Esophagus squamous epithelium (tissue), 5 donors: ENCODE data around the gene GRIK2. TPM values are rescaled to one million over a fixed set of nuclear protein-coding genes. Genes with fewer than 3 reads are reported as not detected.

ENCODE experiments used
- DNase-seq: peaks from one replicate; lab custom pipeline; 2025; lab: John Stamatoyannopoulos, UW
- H3K27ac ChIP-seq, 4 donors: fragments of 200-600 bp; sonication (generic); one replicate each; pipeline ENCODE4 v1.5.1; 2016 to 2019; ENCODE audit warnings: mild to moderate bottlenecking in 1 of 4
- H3K27me3 ChIP-seq, 4 donors: fragments of 200-600 bp; sonication (generic); 1 replicate in 3 of 4; 2 replicates in 1 of 4; pipeline versions ENCODE4 v1.5.1 to v1.6.0; 2017 to 2021; ENCODE audit warnings: antibody characterized with exemption in 1 of 4
- H3K36me3 ChIP-seq, 3 donors: fragments of 200-600 bp; sonication (generic); one replicate each; pipeline ENCODE4 v1.5.1; 2016 to 2019
- H3K4me1 ChIP-seq, 3 donors: fragments of 200-600 bp; sonication (generic); one replicate each; pipeline ENCODE4 v1.5.1; 2017 to 2019
- H3K4me3 ChIP-seq, 4 donors: fragments of 200-600 bp; sonication (generic); 1 replicate in 3 of 4; 2 replicates in 1 of 4; pipeline ENCODE4 v1.5.1; 2016 to 2019; ENCODE audit warnings: mild to moderate bottlenecking in 2 of 4, moderate library complexity in 1 of 4
- H3K9me3 ChIP-seq, 3 donors: fragments of 200-600 bp; sonication (generic); one replicate each; pipeline ENCODE4 v1.5.1; 2016 to 2019
- POLR2A ChIP-seq, 4 donors: fragments of 450-650 bp; IDR thresholded peaks; one replicate each; pipeline ENCODE4 v1.6.1; 2017; ENCODE audit warnings: antibody characterized with exemption in 4 of 4, mild to moderate bottlenecking in 4 of 4, moderate library complexity in 3 of 4
- WGBS, 2 donors: methylation state at CpG; one replicate each; pipeline ENCODE4 v1.1.5; 2018; 5-methylcytosine and 5-hydroxymethylcytosine counted together
- intact Hi-C: fragments of 100-400 bp; cut with DNase I; formaldehyde crosslinking; loops from one replicate; pipeline ENCODE4 v1.15.0; 2022
- total RNA-seq, 4 donors: library from RNA; depleted of rRNA; stranded (reverse); fragments of >200 nt; gene quantifications; one replicate each; pipeline ENCODE4 v1.1.0, GENCODE V29; 2016
- TF ChIP-seq, protein P1 (sequence below), 6 experiments: fragments of 450-650 bp in 4 of 6; fragments of 200-600 bp in 2 of 6; sonication (generic) in 2 of 6; IDR thresholded peaks; one replicate each; pipeline ENCODE4 v1.5.1; 2016 to 2019; ENCODE audit warnings: antibody characterized with exemption in 6 of 6, mild to moderate bottlenecking in 4 of 6, moderate library complexity in 4 of 6
- donor health status: DM: yes; HTN: yes; CAD: no.

Gene GRIK2
- total RNA-seq, 4 donors from 2014 or later, result 0.19 TPM; not detected in 3

GRCh38 chr6:101605874-101606273 lies 212.4 kb downstream of the GRIK2 start:
- TF ChIP-seq, protein P1, sequence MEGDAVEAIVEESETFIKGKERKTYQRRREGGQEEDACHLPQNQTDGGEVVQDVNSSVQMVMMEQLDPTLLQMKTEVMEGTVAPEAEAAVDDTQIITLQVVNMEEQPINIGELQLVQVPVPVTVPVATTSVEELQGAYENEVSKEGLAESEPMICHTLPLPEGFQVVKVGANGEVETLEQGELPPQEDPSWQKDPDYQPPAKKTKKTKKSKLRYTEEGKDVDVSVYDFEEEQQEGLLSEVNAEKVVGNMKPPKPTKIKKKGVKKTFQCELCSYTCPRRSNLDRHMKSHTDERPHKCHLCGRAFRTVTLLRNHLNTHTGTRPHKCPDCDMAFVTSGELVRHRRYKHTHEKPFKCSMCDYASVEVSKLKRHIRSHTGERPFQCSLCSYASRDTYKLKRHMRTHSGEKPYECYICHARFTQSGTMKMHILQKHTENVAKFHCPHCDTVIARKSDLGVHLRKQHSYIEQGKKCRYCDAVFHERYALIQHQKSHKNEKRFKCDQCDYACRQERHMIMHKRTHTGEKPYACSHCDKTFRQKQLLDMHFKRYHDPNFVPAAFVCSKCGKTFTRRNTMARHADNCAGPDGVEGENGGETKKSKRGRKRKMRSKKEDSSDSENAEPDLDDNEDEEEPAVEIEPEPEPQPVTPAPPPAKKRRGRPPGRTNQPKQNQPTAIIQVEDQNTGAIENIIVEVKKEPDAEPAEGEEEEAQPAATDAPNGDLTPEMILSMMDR (IDR thresholded peaks at IDR 0.05), result no peak
- TF ChIP-seq POLR2A (IDR thresholded peaks at IDR 0.05), result no peak
- Histone ChIP-seq H3K36me3 (no peaks in the 10 kb centered on the region), H3K4me3 (no peak overlapping the region), H3K4me1 (no peaks in the 10 kb centered on the region), H3K9me3 (no peaks in the 10 kb centered on the region), H3K27me3 (no peaks in the 10 kb centered on the region), H3K27ac (no peak overlapping the region)
- no peak for DNase-seq
- intact Hi-C loops, result no loop called here

DNA sequence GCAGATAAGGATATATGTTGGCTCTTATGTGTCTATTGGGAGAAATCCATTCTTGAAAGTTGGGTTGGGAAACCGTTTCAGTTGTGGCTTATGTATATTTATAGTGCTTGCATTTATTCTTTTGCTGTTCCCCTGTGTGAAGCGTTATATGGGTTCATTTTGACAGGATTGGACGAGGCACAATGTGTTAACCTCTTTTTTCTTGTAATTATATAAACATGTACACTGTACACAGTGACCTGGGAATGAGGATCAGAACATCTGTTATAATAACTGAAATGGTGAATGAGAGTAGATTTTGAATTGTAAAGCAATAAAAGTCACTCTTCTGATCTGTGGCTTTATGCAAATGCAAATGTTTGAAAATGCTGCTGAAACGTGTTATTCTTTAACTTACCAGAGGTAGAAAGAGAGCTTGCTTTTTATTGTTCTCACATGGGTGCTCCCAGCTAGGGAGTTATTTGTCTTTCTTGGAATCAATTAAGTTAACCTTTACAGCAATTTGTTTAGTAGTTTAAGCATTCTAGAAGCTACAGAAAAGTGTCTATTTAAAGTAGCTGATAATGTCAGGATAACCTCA lies 213.7 kb downstream of the GRIK2 start:
- Histone ChIP-seq H3K9me3 (no peaks in the 10 kb centered on the region), H3K4me3 (no peak overlapping the region), H3K27ac (no peak overlapping the region), H3K4me1 (no peaks in the 10 kb centered on the region), H3K27me3 (no peaks in the 10 kb centered on the region), H3K36me3 (no peaks in the 10 kb centered on the region)
- no peak for DNase-seq
- 48 to 56% methylated on average over 4 of the region's 4 CpGs for WGBS, 2 donors
- TF ChIP-seq, protein P1 (IDR thresholded peaks at IDR 0.05), result no peak
- no peak for TF ChIP-seq POLR2A (IDR thresholded peaks at IDR 0.05)
- intact Hi-C loops, result no loop called here

DNA sequence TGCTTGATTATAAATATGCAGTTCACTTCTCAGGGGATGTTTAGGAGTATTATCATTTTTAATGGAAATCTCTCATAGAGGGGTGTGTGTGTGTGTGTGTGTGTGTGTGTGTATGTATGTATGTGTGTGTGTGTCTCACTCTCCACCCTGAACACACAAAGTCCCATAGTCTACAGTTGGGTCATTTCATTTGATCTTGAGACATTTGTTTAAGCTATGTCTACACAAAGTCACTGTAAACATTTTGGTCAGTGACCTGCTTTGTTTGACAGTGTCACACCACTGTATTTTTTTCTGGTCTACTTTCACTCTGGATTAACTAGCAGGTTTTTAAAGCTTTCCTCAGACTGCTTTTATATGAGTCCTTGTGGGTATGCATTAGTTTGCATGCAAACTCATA lies 215.2 kb downstream of the GRIK2 start:
- no peaks in the 10 kb centered on the region for H3K4me1 ChIP-seq
- no peaks in the 10 kb centered on the region for H3K9me3 ChIP-seq
- no peak overlapping the region for H3K27ac ChIP-seq
- intact Hi-C loops, result no loop called here
- no peak for DNase-seq
- TF ChIP-seq, protein P1 (IDR thresholded peaks at IDR 0.05), result no peak
- no peak for TF ChIP-seq POLR2A (IDR thresholded peaks at IDR 0.05)
- H3K36me3 ChIP-seq, result no peaks in the 10 kb centered on the region
- no peak overlapping the region for H3K4me3 ChIP-seq
- H3K27me3 ChIP-seq, result no peaks in the 10 kb centered on the region

DNA sequence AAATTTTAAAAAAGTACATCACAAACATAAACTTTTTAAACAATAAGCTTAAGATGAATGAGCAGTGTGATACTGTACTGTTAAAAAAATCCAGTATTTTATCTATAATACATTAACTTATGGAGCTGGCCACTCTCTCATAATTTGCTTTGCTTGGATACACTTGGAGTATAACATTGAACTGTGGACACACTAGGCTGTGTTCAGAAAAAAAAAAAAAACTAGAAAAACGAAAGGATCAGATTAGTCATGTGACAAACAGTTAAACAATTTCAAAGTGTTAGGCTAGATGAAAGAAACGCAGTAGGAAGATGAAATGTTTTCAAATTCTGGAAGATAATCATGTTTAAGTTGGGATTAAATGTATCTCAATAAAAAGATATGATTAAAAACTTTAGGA lies 220.0 kb downstream of the GRIK2 start:
- no peak overlapping the region for H3K27ac ChIP-seq
- WGBS, 2 donors, result 37 to 41% methylated on average over 2 of the region's 2 CpGs
- no peak for DNase-seq
- H3K9me3 ChIP-seq, result no peaks in the 10 kb centered on the region
- no peak for TF ChIP-seq POLR2A (IDR thresholded peaks at IDR 0.05)
- TF ChIP-seq, protein P1 (IDR thresholded peaks at IDR 0.05), result no peak
- H3K27me3 ChIP-seq, result no peaks in the 10 kb centered on the region
- H3K4me3 ChIP-seq, result no peak overlapping the region
- H3K36me3 ChIP-seq, result no peaks in the 10 kb centered on the region
- intact Hi-C loops, result no loop called here
- H3K4me1 ChIP-seq, result peaks cover 0 to 9% (median 0%) of the 10 kb centered on the region in 3 donors

DNA sequence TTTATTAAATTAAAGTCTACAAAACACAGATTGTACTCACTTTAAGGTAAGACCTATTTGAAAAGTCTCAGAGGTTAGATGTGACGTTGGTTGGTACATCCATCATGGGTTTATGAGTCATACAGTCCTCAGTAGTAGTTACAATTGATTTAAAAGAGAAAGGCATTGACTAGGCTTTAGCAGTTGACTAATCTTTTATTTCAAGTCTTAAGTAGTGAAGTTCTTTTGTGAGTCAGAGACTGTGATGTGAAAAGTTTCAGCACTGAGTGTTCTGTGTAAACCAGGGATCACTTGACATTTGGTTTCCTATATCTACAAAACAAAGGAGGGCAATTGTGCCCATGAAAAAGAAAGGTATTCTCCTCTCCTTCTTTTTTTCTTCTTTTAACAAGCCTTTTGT lies 221.3 kb downstream of the GRIK2 start:
- Histone ChIP-seq H3K4me1 (peaks cover 0 to 9% (median 0%) of the 10 kb centered on the region in 3 donors), H3K27me3 (no peaks in the 10 kb centered on the region), H3K27ac (no peak overlapping the region), H3K4me3 (no peak overlapping the region), H3K9me3 (no peaks in the 10 kb centered on the region), H3K36me3 (no peaks in the 10 kb centered on the region)
- DNase-seq, result no peak
- 12 to 24% methylated on average over 1 of the region's 1 CpG for WGBS, 2 donors
- no peak for TF ChIP-seq POLR2A (IDR thresholded peaks at IDR 0.05)
- TF ChIP-seq, protein P1 (IDR thresholded peaks at IDR 0.05), result no peak
- intact Hi-C loops, result no loop called here
